Duodenal mucosa (tissue), 2 donors: ENCODE data around the gene TSNAXIP1.

ENCODE experiments used
- H3K27ac ChIP-seq: one replicate; pipeline ENCODE4 v1.7.0; 2013; ENCODE audit warnings: low read depth, low read length
- H3K27me3 ChIP-seq, 2 donors: one replicate each; pipeline ENCODE4 v1.7.0; 2013; ENCODE audit warnings: low read length in 2 of 2, control low read depth in 1 of 2; ENCODE audit not compliant: insufficient read depth in 2 of 2, control insufficient read depth in 1 of 2
- H3K36me3 ChIP-seq, 2 donors: one replicate each; pipeline ENCODE4 v1.7.0; 2013; ENCODE audit warnings: low read length in 2 of 2, control low read depth in 1 of 2; ENCODE audit not compliant: insufficient read depth in 2 of 2, control insufficient read depth in 1 of 2
- H3K4me1 ChIP-seq, 2 donors: one replicate each; pipeline ENCODE4 v1.7.0; 2013; ENCODE audit warnings: low read length in 2 of 2, control low read depth in 1 of 2; ENCODE audit not compliant: insufficient read depth in 2 of 2, control insufficient read depth in 1 of 2
- H3K4me3 ChIP-seq, 2 donors: one replicate each; pipeline ENCODE4 v1.7.0; 2013; ENCODE audit warnings: low read length in 2 of 2, low read depth in 1 of 2
- H3K9ac ChIP-seq, 2 donors: one replicate each; pipeline ENCODE4 v1.7.0; 2013; ENCODE audit warnings: low read length in 2 of 2, low read depth in 1 of 2
- H3K9me3 ChIP-seq, 2 donors: one replicate each; pipeline ENCODE4 v1.7.0; 2013; ENCODE audit warnings: low read length in 2 of 2, control low read depth in 1 of 2; ENCODE audit not compliant: control insufficient read depth in 1 of 2

Gene TSNAXIP1

DNA sequence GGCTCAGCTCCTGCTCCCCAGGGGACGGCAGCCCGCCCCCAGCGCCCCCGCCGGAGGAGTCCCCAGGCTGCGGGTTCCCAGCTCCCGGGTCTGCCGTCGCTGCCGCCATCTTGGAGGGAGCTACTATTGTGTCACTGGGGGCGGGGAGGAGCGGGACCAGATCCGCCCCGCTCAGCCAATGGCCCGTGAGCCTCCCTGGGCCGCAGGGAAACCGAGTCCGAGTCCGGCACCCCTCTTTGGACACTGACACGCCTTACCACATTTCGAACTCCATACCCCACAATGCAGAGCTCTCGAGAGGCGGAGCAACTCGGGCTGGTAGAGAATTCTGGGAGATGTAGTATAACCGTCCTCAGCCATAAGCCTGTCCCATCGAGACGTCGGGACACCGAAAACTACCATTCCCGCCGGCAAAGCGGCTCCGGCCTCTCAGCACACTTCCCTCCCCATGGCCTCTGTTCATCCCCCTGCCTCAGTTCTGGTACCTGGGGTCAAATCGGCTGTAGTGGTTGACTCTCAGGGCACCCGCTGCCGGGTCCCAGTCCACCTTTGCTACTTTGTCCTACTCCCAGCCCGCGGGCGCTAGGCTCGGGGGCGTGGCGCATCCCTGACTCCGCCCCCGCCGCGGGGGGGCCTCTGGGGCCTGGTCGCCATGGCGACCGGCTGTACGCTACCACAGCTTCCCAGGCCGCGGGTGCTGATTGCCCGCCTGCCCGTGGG is at the start of gene TSNAXIP1, which contains the start of gene RANBP10:
TSNAXIP1 (plus strand) TSS at position 462 of the 720 bp plus-strand sequence. CDS start 261 bp downstream, outside the sequence.
RANBP10 (minus strand) TSS at position 133 of the 720 bp plus-strand sequence; CDS start at position 109, 24 bp downstream.
- Histone ChIP-seq H3K4me1 (peaks cover 9 to 21% of the 10 kb centered on the region in 2 donors), H3K27me3 (no peaks in the 10 kb centered on the region), H3K36me3 (peaks cover 0 to 10% of the 10 kb centered on the region in 2 donors), H3K9ac (peak within 1 kb of the TSS; percentile 85 to 94), H3K4me3 (peak within 1 kb of the TSS; percentile 93 to 99), H3K27ac (peak within 1 kb of the TSS; percentile 35), H3K9me3 (no peaks in the 10 kb centered on the region)

DNA sequence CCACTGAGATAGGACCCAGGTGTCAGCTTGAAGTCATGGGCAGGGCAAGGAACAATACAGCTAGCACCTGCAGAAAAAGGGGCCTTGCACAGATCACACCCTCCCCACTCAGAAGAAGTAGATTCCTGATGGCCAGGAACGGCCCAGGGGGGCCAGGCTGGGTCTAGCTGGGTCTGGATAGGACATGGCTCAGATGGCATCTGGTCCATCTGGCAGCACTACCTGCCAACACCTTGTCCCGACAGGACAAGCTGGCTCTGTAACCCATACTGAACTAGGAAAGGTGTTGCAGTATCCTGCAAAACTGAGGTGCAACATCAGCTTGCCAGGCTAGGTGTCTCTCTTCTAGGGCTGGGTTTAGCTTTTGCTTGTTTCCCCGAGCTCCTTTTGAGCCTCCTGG is 48.7 kb upstream of the TSNAXIP1 start:
- Histone ChIP-seq H3K27me3 (no peaks in the 10 kb centered on the region), H3K9ac (no peak overlapping the region), H3K9me3 (no peaks in the 10 kb centered on the region), H3K27ac (no peak overlapping the region), H3K4me3 (no peak overlapping the region), H3K4me1 (peaks cover 7% of the 10 kb centered on the region in 2 donors), H3K36me3 (peaks cover 12 to 22% of the 10 kb centered on the region in 2 donors)

GRCh38 chr16:67758966-67759365 is 47.7 kb upstream of the TSNAXIP1 start:
- H3K4me3 ChIP-seq = no peak overlapping the region
- no peaks in the 10 kb centered on the region for H3K27me3 ChIP-seq
- peaks cover 7% of the 10 kb centered on the region in 2 donors for H3K4me1 ChIP-seq
- peaks cover 16 to 28% of the 10 kb centered on the region in 2 donors for H3K36me3 ChIP-seq
- no peak overlapping the region for H3K9ac ChIP-seq
- no peaks in the 10 kb centered on the region for H3K9me3 ChIP-seq
- H3K27ac ChIP-seq = no peak overlapping the region

GRCh38 chr16:67760206-67760955 is 46.3 kb upstream of the TSNAXIP1 start:
- no peak overlapping the region for H3K4me3 ChIP-seq
- no peaks in the 10 kb centered on the region for H3K9me3 ChIP-seq
- H3K9ac ChIP-seq = no peak overlapping the region
- H3K4me1 ChIP-seq = peaks cover 7% of the 10 kb centered on the region in 2 donors
- H3K36me3 ChIP-seq = peaks cover 16 to 30% of the 10 kb centered on the region in 2 donors
- no peaks in the 10 kb centered on the region for H3K27me3 ChIP-seq
- H3K27ac ChIP-seq = no peak overlapping the region

DNA sequence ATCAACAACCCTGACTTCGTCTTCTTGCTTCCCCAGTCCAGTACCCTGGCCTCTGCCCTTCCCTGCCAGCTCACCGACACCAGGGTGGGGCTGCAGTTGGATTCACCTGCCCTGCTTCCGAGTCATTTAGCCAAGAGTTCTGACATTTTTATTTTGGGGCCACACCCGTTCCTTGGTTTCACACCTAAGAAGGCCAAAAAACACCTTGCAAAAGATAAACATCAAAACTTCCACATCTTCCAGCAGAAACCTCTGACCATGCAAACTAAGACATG is 45.8 kb upstream of the TSNAXIP1 start:
- Histone ChIP-seq H3K4me3 (no peak overlapping the region), H3K9ac (no peak overlapping the region)

DNA sequence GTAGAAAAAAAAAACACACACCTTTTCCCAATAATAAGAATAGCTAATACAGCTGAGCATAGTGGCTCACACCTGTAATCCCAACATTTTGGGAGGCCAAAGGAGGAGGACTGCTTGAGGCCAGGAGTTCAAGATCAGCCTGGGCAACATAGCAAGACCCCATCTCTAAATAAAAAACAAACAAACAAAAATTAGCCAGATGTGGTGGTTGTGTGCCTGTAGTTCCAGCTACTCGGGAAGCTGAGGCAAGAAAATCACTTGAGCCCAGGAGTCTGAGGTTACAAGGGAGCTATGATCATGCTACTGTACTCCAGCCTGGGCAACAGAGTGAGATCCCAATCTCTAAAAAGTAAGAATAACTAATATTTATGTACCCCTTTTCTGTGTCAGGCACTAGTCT is 44.8 kb upstream of the TSNAXIP1 start:
- Histone ChIP-seq H3K27me3 (no peaks in the 10 kb centered on the region), H3K9me3 (no peaks in the 10 kb centered on the region), H3K27ac (no peak overlapping the region), H3K4me1 (peaks cover 7% of the 10 kb centered on the region in 2 donors), H3K9ac (no peak overlapping the region), H3K4me3 (no peak overlapping the region), H3K36me3 (peaks cover 16 to 35% of the 10 kb centered on the region in 2 donors)

More for the DNA sequence above, 45.8 kb upstream of the TSNAXIP1 start:
- peaks cover 16 to 31% of the 10 kb centered on the region in 2 donors for H3K36me3 ChIP-seq
- peaks cover 7% of the 10 kb centered on the region in 2 donors for H3K4me1 ChIP-seq
- no peak overlapping the region for H3K27ac ChIP-seq
- no peaks in the 10 kb centered on the region for H3K27me3 ChIP-seq
- no peaks in the 10 kb centered on the region for H3K9me3 ChIP-seq

DNA sequence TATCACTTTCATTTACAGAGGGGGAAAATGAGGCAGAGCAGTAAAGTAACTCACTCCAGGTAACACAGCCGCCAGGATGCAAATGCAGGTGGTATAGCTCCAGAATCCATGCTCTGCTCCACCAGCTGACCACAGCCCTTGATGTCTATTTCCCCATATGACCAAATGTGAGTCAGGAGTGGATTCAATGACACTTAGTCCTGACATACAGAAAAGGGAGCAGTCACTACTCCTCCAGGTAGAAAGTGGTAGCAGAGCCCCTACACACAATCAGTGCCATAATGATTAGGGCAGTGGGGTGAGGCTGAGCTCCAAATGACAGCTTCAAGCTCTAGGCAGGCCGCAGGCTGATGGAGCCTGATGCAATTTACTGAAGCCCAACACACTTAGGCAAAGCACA is 44.3 kb upstream of the TSNAXIP1 start:
- H3K9me3 ChIP-seq = no peaks in the 10 kb centered on the region
- no peak overlapping the region for H3K27ac ChIP-seq
- no peak overlapping the region for H3K9ac ChIP-seq
- H3K36me3 ChIP-seq = peaks cover 13 to 35% of the 10 kb centered on the region in 2 donors
- H3K27me3 ChIP-seq = no peaks in the 10 kb centered on the region
- H3K4me1 ChIP-seq = peaks cover 7% of the 10 kb centered on the region in 2 donors
- no peak overlapping the region for H3K4me3 ChIP-seq

DNA sequence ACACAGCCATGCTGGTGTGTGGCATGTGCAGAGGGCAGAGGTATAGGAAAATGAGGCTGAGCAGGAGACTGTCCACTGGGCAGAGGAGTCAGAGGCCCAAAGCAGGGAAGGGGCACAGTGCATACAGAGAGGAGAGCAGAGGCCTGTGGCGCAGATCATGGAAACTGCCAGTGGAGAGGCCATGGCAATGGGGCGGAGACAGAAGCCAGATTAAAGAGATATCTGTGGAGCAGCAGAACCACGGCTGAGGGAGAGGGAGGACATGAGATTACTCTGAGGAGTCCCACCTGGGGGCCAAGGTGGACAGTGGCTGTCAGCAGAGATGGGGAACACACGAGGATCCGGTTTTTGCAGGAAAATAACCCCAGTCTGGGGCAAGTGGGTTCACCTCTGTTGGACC is 43.6 kb upstream of the TSNAXIP1 start:
- Histone ChIP-seq H3K4me3 (no peak overlapping the region), H3K9me3 (no peaks in the 10 kb centered on the region), H3K36me3 (peaks cover 8 to 30% of the 10 kb centered on the region in 2 donors), H3K27ac (no peak overlapping the region), H3K9ac (no peak overlapping the region), H3K27me3 (no peaks in the 10 kb centered on the region), H3K4me1 (peaks cover 7% of the 10 kb centered on the region in 2 donors)

DNA sequence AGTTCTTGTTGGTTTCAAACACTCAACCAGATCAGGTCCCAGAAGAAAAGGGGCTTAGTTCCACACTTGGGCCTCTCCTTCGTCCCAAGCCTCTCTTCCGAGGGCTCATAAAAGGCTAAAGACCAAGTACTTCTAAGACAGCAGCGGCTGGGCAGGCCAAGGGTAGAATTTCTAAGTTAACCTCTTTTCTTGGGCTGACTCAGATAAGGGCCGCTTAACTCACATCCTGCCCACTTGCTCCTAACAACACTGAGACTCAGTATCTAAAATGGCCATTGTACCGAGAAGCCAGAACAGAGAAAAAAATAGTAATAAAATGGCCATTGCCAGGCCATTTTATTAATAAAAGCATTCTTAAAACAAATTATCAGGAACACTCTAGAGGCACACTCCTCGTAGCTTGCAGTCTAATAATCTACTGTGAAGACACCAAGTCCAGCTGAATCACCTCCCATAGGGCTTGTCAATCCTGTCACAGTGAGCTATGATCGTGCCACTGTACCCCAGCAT is 42.5 kb upstream of the TSNAXIP1 start:
- Histone ChIP-seq H3K4me3 (no peak overlapping the region), H3K36me3 (peaks cover 6 to 25% of the 10 kb centered on the region in 2 donors), H3K4me1 (peaks cover 7% of the 10 kb centered on the region in 2 donors), H3K27me3 (no peaks in the 10 kb centered on the region), H3K27ac (no peak overlapping the region), H3K9me3 (no peaks in the 10 kb centered on the region), H3K9ac (no peak overlapping the region)

DNA sequence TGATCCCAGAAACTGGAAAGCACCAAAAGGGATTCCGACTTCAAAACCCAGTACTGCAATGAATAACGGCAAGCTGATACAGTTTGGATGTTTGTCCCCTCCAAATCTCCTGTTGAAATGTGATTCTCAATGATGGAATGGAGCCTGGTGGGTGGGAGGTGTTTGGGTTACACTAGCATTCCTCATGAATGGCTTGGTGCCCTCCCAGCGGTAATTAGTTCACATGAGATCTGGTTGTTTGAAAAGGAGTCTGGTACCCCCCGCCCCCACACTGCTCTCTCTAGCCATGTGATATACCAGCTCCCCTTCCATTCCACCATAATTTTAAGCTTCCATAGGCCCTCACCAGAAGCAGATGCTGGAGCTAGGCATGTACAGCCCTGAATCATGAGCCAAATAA is 40.4 kb upstream of the TSNAXIP1 start:
- Histone ChIP-seq H3K27me3 (no peaks in the 10 kb centered on the region), H3K4me1 (no peaks in the 10 kb centered on the region), H3K9me3 (no peaks in the 10 kb centered on the region), H3K4me3 (no peak overlapping the region), H3K9ac (no peak overlapping the region), H3K27ac (no peak overlapping the region), H3K36me3 (peaks cover 9 to 28% of the 10 kb centered on the region in 2 donors)
